HL-60 (cell line): Measurements from ENCODE around the gene COL25A1.

ENCODE experiments used
- DNase-seq, 2 experiments: peaks; one replicate each; pipeline ENCODE4 v3.0.0-alpha.2; 2010 to 2020; ENCODE audit warnings: low read depth in 1 of 2, low spot score in 1 of 2
- H3K27ac ChIP-seq: fragments of 250-450 bp; sonication (Bioruptor Pico); replicated peaks from 2 replicates; pipeline ENCODE4 v1.5.1; 2020; ENCODE audit warnings: mild to moderate bottlenecking, moderate library complexity
- H3K27me3 ChIP-seq: fragments of 250-450 bp; sonication (Bioruptor Pico); 2 replicates; pipeline ENCODE4 v1.5.1; 2021; ENCODE audit warnings: mild to moderate bottlenecking, moderate library complexity; ENCODE audit not compliant: insufficient read depth, poor library complexity, severe bottlenecking
- H3K4me3 ChIP-seq: replicated peaks from 2 replicates; pipeline ENCODE4 v1.5.1; 2011; ENCODE audit warnings: mild to moderate bottlenecking, control low read depth, low read length; ENCODE audit not compliant: insufficient read depth
- GABPA ChIP-seq: IDR thresholded peaks from 2 replicates; pipeline ENCODE4 v1.6.1; 2012; ENCODE audit warnings: low read depth
- POLR2AphosphoS5 ChIP-seq: IDR thresholded peaks from 2 replicates; pipeline ENCODE4 v1.6.1; 2012; ENCODE audit warnings: low read depth
- SPI1 ChIP-seq: IDR thresholded peaks from 2 replicates; pipeline ENCODE4 v1.6.1; 2012; ENCODE audit warnings: low read depth, mild to moderate bottlenecking, borderline replicate concordance
- TF ChIP-seq, protein P1 (sequence below): IDR thresholded peaks from 2 replicates; pipeline ENCODE4 v1.6.1; 2012; ENCODE audit warnings: low read depth; ENCODE audit not compliant: insufficient replicate concordance
- TF ChIP-seq, protein P2 (sequence below): IDR thresholded peaks from one replicate; pipeline ENCODE4 v1.5.1; 2011; ENCODE audit warnings: low read length, control low read depth, inconsistent platforms; ENCODE audit not compliant: insufficient read depth

Gene COL25A1

DNA sequence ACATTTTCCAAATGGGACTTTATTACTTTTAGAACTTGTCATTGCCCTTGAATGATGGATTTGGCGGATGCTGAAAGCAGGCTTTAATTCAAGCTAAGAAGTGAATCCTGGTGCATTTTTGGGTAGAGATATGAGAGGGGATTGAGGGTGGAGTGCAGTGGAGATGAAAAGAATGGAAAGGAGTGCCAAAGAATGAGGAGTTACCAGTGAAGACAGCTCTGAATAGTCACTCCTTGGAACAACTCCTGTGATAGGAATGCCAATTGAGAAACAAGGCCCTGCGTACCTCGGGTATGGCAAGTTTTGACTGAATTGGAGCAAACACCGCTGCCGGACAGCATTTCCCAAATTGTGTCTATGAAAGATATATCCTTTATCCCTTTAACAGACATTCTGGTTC, 503.2 kb downstream of the COL25A1 start:
- Histone ChIP-seq H3K27ac (no peak overlapping the region), H3K27me3 (peaks cover 3% of the 10 kb centered on the region), H3K4me3 (no peak overlapping the region)
- TF ChIP-seq SPI1 (no peak), GABPA (no peak), POLR2AphosphoS5 (no peak)
- TF ChIP-seq, protein P1, sequence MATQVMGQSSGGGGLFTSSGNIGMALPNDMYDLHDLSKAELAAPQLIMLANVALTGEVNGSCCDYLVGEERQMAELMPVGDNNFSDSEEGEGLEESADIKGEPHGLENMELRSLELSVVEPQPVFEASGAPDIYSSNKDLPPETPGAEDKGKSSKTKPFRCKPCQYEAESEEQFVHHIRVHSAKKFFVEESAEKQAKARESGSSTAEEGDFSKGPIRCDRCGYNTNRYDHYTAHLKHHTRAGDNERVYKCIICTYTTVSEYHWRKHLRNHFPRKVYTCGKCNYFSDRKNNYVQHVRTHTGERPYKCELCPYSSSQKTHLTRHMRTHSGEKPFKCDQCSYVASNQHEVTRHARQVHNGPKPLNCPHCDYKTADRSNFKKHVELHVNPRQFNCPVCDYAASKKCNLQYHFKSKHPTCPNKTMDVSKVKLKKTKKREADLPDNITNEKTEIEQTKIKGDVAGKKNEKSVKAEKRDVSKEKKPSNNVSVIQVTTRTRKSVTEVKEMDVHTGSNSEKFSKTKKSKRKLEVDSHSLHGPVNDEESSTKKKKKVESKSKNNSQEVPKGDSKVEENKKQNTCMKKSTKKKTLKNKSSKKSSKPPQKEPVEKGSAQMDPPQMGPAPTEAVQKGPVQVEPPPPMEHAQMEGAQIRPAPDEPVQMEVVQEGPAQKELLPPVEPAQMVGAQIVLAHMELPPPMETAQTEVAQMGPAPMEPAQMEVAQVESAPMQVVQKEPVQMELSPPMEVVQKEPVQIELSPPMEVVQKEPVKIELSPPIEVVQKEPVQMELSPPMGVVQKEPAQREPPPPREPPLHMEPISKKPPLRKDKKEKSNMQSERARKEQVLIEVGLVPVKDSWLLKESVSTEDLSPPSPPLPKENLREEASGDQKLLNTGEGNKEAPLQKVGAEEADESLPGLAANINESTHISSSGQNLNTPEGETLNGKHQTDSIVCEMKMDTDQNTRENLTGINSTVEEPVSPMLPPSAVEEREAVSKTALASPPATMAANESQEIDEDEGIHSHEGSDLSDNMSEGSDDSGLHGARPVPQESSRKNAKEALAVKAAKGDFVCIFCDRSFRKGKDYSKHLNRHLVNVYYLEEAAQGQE = no peak
- TF ChIP-seq, protein P2, sequence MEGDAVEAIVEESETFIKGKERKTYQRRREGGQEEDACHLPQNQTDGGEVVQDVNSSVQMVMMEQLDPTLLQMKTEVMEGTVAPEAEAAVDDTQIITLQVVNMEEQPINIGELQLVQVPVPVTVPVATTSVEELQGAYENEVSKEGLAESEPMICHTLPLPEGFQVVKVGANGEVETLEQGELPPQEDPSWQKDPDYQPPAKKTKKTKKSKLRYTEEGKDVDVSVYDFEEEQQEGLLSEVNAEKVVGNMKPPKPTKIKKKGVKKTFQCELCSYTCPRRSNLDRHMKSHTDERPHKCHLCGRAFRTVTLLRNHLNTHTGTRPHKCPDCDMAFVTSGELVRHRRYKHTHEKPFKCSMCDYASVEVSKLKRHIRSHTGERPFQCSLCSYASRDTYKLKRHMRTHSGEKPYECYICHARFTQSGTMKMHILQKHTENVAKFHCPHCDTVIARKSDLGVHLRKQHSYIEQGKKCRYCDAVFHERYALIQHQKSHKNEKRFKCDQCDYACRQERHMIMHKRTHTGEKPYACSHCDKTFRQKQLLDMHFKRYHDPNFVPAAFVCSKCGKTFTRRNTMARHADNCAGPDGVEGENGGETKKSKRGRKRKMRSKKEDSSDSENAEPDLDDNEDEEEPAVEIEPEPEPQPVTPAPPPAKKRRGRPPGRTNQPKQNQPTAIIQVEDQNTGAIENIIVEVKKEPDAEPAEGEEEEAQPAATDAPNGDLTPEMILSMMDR = no peak
- DNase-seq = no peak

DNA sequence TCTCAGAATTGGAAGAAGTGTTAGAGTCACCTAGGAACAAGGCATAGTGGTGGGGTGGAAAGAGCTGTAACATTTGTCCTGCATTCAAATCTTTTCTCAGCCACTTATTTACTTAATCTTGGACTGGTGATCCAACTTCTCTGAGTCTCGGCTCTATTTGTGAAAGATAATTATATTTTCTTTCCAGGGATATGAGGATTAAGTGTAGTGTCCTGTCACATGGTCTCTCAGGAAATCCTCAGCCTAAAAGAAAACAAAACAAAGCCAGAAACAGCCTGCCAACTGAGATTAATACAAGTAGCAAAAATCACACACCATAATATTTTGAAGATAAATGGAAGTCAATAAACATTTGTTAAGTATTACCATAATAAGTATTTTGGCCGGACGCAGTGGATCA, 506.3 kb downstream of the COL25A1 start:
- TF ChIP-seq, protein P1 = no peak
- TF ChIP-seq SPI1 (no peak), GABPA (no peak), POLR2AphosphoS5 (no peak)
- TF ChIP-seq, protein P2 = no peak
- no peak overlapping the region for H3K27ac ChIP-seq
- no peak overlapping the region for H3K4me3 ChIP-seq
- peaks cover 5% of the 10 kb centered on the region for H3K27me3 ChIP-seq
- no peak for DNase-seq

DNA sequence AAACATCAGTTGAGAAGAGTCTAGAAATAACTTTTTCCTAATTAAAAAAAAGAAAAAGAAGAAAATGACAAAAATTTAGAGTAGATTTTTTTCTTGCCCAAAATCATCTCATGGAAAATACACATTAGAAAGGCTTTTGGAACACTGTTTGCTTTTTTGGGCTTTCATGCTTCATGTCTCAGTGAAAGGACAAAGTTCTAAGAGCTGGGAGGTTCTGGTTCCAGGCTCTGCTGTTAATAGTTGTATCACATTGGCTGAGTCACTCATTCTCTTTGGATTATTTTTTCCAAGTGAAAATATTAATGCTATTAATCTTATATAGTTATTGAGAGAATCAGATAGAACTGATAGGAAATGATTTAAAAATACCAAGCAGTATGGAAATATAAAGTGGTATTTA, 506.7 kb downstream of the COL25A1 start:
- H3K27ac ChIP-seq = no peak overlapping the region
- DNase-seq = no peak
- H3K4me3 ChIP-seq = no peak overlapping the region
- H3K27me3 ChIP-seq = peaks cover 5% of the 10 kb centered on the region
- TF ChIP-seq POLR2AphosphoS5 (no peak), GABPA (no peak), SPI1 (no peak)
- TF ChIP-seq, protein P1 = no peak
- TF ChIP-seq, protein P2 = no peak
